K562 (cell line): Measurements from ENCODE around the gene PRKAR2B. TPM values are rescaled to one million over a fixed set of nuclear protein-coding genes. Genes with fewer than 3 reads are reported as not detected.

Source experiments
- ATAC-seq: fragments of 200-7000 bp; cut with Tn5 transposase; 3 replicates; pipeline ENCODE4 v1.9.1; 2020; ENCODE audit warnings: moderate library complexity
- BruUV-seq: library from RNA; stranded (reverse); fragments of 400-500 nt; replicated peaks from 2 replicates; lab custom pipeline; 2021; lab: Mats Ljungman, UMichigan
- CTCF ChIA-PET: fragments of 300-600 bp; formaldehyde crosslinking; extraction: SDS; loops from one replicate; lab custom pipeline; 2021; ENCODE audit warnings: low intra/inter-chr PET ratio; lab: Yijun Ruan, JAX
- POLR2A ChIA-PET: fragments of 300-600, 350-650 bp; sonication (Branson Sonifier 250); formaldehyde crosslinking; extraction: SDS; loops from one replicate; lab custom pipeline; 2021; ENCODE audit warnings: antibody characterized with exemption, inconsistent platforms; lab: Yijun Ruan, JAX
- DNase-seq, 4 experiments: peaks; one replicate each; pipeline versions ENCODE4 v3.0.0 to v3.0.0-alpha.2; 2011 to 2018; ENCODE audit warnings: low spot score in 3 of 4, mixed read lengths in 3 of 4; ENCODE audit errors: extremely low read depth in 1 of 4
- FAIRE-seq: peaks from 2 replicates; lab custom pipeline; 2011; peaks lifted over from hg19 to GRCh38; lab: Jason Lieb, UNC
- H2AFZ ChIP-seq: 2 replicates; pipeline ENCODE4 v1.6.0; 2011; ENCODE audit warnings: low read depth, low read length, control low read depth, inconsistent platforms
- H3K27ac ChIP-seq: fragments of 200-600 bp; 3 replicates; pipeline ENCODE4 v1.8.0; 2011; ENCODE audit warnings: low read depth, mild to moderate bottlenecking, control low read depth, inconsistent platforms, low read length, moderate library complexity, mixed read lengths; ENCODE audit errors: extremely low read depth
- H3K27me3 ChIP-seq, 2 experiments: fragments of 300-600 bp in 1 of 2; 2 replicates in 1 of 2; 3 replicates in 1 of 2; pipeline versions ENCODE4 v1.6.0 to v1.8.0; 2011; ENCODE audit warnings: inconsistent platforms in 2 of 2, low read length in 2 of 2, mild to moderate bottlenecking in 1 of 2, mixed read lengths in 1 of 2, moderate library complexity in 1 of 2; ENCODE audit not compliant: control insufficient read depth in 2 of 2, insufficient read depth in 2 of 2
- H3K36me3 ChIP-seq: fragments of 300-600 bp; 3 replicates; pipeline ENCODE4 v1.8.0; 2011; ENCODE audit warnings: mild to moderate bottlenecking, low read length, inconsistent platforms; ENCODE audit not compliant: control insufficient read depth, insufficient read depth
- H3K4me1 ChIP-seq, 2 experiments: fragments of 200-600 bp in 1 of 2; replicated peaks in 1 of 2; 2 replicates in 1 of 2; 3 replicates in 1 of 2; pipeline versions ENCODE4 v1.5.1 to v1.8.0; 2011; ENCODE audit warnings: inconsistent platforms in 2 of 2, low read length in 2 of 2, mild to moderate bottlenecking in 1 of 2, mixed read lengths in 1 of 2, moderate library complexity in 1 of 2; ENCODE audit not compliant: control insufficient read depth in 2 of 2, insufficient read depth in 2 of 2
- H3K4me2 ChIP-seq: 2 replicates; pipeline ENCODE4 v1.6.1; 2011; ENCODE audit warnings: low read length, control low read depth, inconsistent platforms, mixed read lengths; ENCODE audit not compliant: insufficient read depth
- H3K4me3 ChIP-seq: fragments of 200-600 bp; sonication (generic), shearing (Covaris generic); 2 replicates; pipeline ENCODE4 v1.5.1; 2016; ENCODE audit warnings: control low read depth, inconsistent platforms
- H3K79me2 ChIP-seq: fragments of 200-600 bp; 3 replicates; pipeline ENCODE4 v1.8.0; 2011; ENCODE audit warnings: low read length, inconsistent platforms; ENCODE audit not compliant: control insufficient read depth, insufficient read depth
- H3K9ac ChIP-seq, 2 experiments: 2 replicates each; pipeline versions ENCODE4 v1.6.0 to v1.6.1; 2011; ENCODE audit warnings: low read depth in 2 of 2, low read length in 2 of 2, control low read depth in 1 of 2, inconsistent platforms in 1 of 2, mild to moderate bottlenecking in 1 of 2, mixed read lengths in 1 of 2; ENCODE audit not compliant: insufficient read depth in 1 of 2
- H3K9me1 ChIP-seq: one replicate; pipeline ENCODE4 v1.6.0; 2011; ENCODE audit warnings: inconsistent platforms, mild to moderate bottlenecking, low read length, moderate library complexity; ENCODE audit not compliant: control insufficient read depth, insufficient read depth
- H3K9me3 ChIP-seq: replicated peaks from 2 replicates; pipeline ENCODE4 v1.5.1; 2011; ENCODE audit warnings: low read depth, low read length, inconsistent platforms; ENCODE audit not compliant: control insufficient read depth, insufficient read depth
- H4K20me1 ChIP-seq: replicated peaks from 2 replicates; pipeline ENCODE4 v1.6.1; 2011; ENCODE audit warnings: low read length, inconsistent platforms, mixed read lengths; ENCODE audit not compliant: control insufficient read depth, insufficient read depth
- CHD4 ChIP-seq: fragments of 200-600 bp; sonication (generic); IDR thresholded peaks from 3 replicates; pipeline ENCODE4 v1.6.1; 2012; ENCODE audit warnings: low read depth, mild to moderate bottlenecking, mixed read lengths, low read length, inconsistent platforms; ENCODE audit not compliant: insufficient read depth, insufficient replicate concordance, poor library complexity, severe bottlenecking
- FOXA3 ChIP-seq, 2 experiments: fragments of 450-650 bp in 1 of 2; sonication (generic) in 1 of 2; formaldehyde crosslinking; IDR thresholded peaks in 1 of 2; conservative IDR thresholded peaks in 1 of 2; 2 replicates each; pipeline versions ENCODE4 v1.4.0 to v1.8.0; 2020 to 2022; ENCODE audit warnings: mild to moderate bottlenecking in 2 of 2, missing genetic modification reagents in 1 of 2
- IFI16 ChIP-seq: fragments of 250-450 bp; sonication (Bioruptor Pico); IDR thresholded peaks from 2 replicates; pipeline ENCODE4 v2.1.2; 2022; ENCODE audit warnings: mild to moderate bottlenecking, inconsistent platforms
- MCM3 ChIP-seq: fragments of 450-650 bp; IDR thresholded peaks from 2 replicates; pipeline ENCODE4 v1.6.1; 2016
- PHB2 ChIP-seq: fragments of 450-650 bp; IDR thresholded peaks from 2 replicates; pipeline ENCODE4 v1.6.1; 2017; ENCODE audit warnings: low read depth
- POLR2AphosphoS5 ChIP-seq: IDR thresholded peaks from 2 replicates; pipeline ENCODE4 v1.6.1; 2011; ENCODE audit warnings: mild to moderate bottlenecking, low read depth, low read length, moderate library complexity; ENCODE audit not compliant: control insufficient read depth, insufficient read depth
- POU5F1 ChIP-seq: fragments of 150-350 bp; IDR thresholded peaks from 2 replicates; pipeline ENCODE4 v1.6.1; 2014; ENCODE audit warnings: borderline replicate concordance, low read length, low read depth, mild to moderate bottlenecking; ENCODE audit not compliant: partially characterized antibody
- PRMT5 ChIP-seq: sonication (generic); formaldehyde crosslinking; IDR thresholded peaks from 2 replicates; pipeline ENCODE4 v1.5.0; 2020; ENCODE audit warnings: missing genetic modification reagents
- PTBP1 ChIP-seq: fragments of 200-400 bp; formaldehyde crosslinking; IDR thresholded peaks from 2 replicates; pipeline ENCODE4 v1.6.1; 2017; ENCODE audit warnings: low read depth, low read length
- SREBF1 ChIP-seq: fragments of 150-350 bp; IDR thresholded peaks from 2 replicates; pipeline ENCODE4 v1.6.1; 2014; ENCODE audit warnings: antibody characterized with exemption, low read depth, low read length, borderline replicate concordance
- TFAP4 ChIP-seq: sonication (generic); formaldehyde crosslinking; IDR thresholded peaks from 2 replicates; pipeline ENCODE4 v1.8.0; 2022; ENCODE audit warnings: missing genetic modification reagents, mild to moderate bottlenecking, moderate library complexity, borderline replicate concordance
- U2AF2 ChIP-seq: fragments of 200-400 bp; formaldehyde crosslinking; optimal IDR thresholded peaks from 2 replicates; pipeline ENCODE3; 2017; ENCODE audit warnings: low read depth, mild to moderate bottlenecking, low read length
- ZFP1 ChIP-seq: fragments of 450-650 bp; formaldehyde crosslinking; IDR thresholded peaks from 2 replicates; pipeline ENCODE4 v1.4.0; 2020; ENCODE audit warnings: mild to moderate bottlenecking, mixed read lengths
- ZKSCAN8 ChIP-seq: fragments of 200-800 bp; sonication (Bioruptor generic); IDR thresholded peaks from 2 replicates; pipeline ENCODE4 v1.6.1; 2016; ENCODE audit warnings: missing genetic modification characterization, missing compliant biosample characterization
- ZNF146 ChIP-seq: IDR thresholded peaks from one replicate; pipeline ENCODE4 v1.6.1; 2018; ENCODE audit warnings: missing compliant biosample characterization; ENCODE audit not compliant: unreplicated experiment
- ZNF644 ChIP-seq: fragments of 200-800 bp; sonication (Bioruptor generic); IDR thresholded peaks from 2 replicates; pipeline ENCODE4 v1.6.1; 2016; ENCODE audit warnings: low read depth, missing genetic modification characterization, missing compliant biosample characterization
- in situ Hi-C: fragments of 300-500 bp; cut with MboI; formaldehyde crosslinking; loops from 4 replicates; pipeline ENCODE4 v1.15.0; 2018; ENCODE audit warnings: inconsistent platforms, mixed read lengths
- intact Hi-C: fragments of 100-400 bp; cut with micrococcal nuclease; formaldehyde crosslinking; loops from 2 replicates; pipeline ENCODE4 v1.14.2; 2022
- polyA plus RNA-seq, 8 experiments: library from polyadenylated mRNA; depleted of rRNA in 4 of 8; stranded (reverse) in 5 of 8; unstranded in 3 of 8; fragments of >200 nt; fragmentation: Nextera tagmentation in 2 of 8; fragmentation: Illumina TruSeq in 1 of 8; extraction: Ambion mirVana in 2 of 8; extraction: Trizol in 1 of 8; gene quantifications; 2 replicates each; pipeline versions ENCODE4 v1.2.1 to v1.2.3, GENCODE V29; 2011 to 2014; ENCODE audit warnings: inconsistent platforms in 1 of 8, missing spikeins in 1 of 8
- total RNA-seq, 7 experiments: library from RNA; depleted of rRNA in 6 of 7; stranded (reverse); fragments of >200 nt in 6 of 7; fragmentation: Illumina TruSeq in 2 of 7; extraction: Trizol in 2 of 7; gene quantifications; 2 replicates each; pipeline versions ENCODE4 v1.2.1 to v1.2.3, GENCODE V29; 2011 to 2021; ENCODE audit warnings: low replicate concordance in 1 of 7
- TF ChIP-seq, protein P1 (sequence below): fragments of 450-650 bp; IDR thresholded peaks from 2 replicates; pipeline ENCODE4 v1.6.1; 2016; ENCODE audit warnings: antibody characterized with exemption

Gene PRKAR2B
- total and polyA plus RNA-seq, 9 of the 15 experiments (the other 6 are each of a cell fraction or from before 2014, with no cell fraction given): 59.0 to 173 (median 129) TPM

DNA sequence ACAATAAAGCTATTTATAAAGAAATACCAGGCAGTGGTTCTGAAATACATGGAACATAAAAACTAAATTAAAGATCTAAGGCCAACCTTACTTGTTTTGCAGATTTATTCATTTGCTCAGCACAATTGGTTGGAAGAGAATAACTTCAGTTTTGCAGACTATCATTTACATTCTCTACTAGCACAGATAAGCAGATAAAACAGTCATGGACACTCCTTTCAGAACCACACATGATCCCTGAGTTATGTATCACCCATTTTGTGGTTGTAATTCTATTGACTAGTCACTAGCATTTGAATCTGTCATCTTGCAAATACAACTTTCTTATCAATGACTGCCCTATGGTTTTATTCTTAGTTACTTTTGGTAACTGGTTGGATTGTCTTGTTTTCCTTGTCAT lies 45.1 kb downstream of the PRKAR2B start:
- Histone ChIP-seq H2AFZ (no peak overlapping the region), H3K27me3 (no peaks in the 10 kb centered on the region), H3K9me1 (no peaks in the 10 kb centered on the region), H3K79me2 (peaks cover 93% of the 10 kb centered on the region), H3K9me3 (no peaks in the 10 kb centered on the region), H3K9ac (no peak overlapping the region), H3K4me1 (peaks cover 21 to 38% of the 10 kb centered on the region in 2 experiments), H3K4me2 (peak overlapping the region; percentile 33; the same call in 1 of the 2 replicates), H3K36me3 (peaks cover 3% of the 10 kb centered on the region; the same call in 2 of the 3 replicates), H3K27ac (no peak overlapping the region), H3K4me3 (no peak overlapping the region), H4K20me1 (peaks cover 27% of the 10 kb centered on the region)
- intact Hi-C loops: no loop called here
- no peak for FAIRE-seq
- CTCF ChIA-PET: interaction anchor here (0.9 kb wide), 1 partner anchor 41 kb away, joined by 3 read pairs; no protein-coding TSS in a partner anchor
- in situ Hi-C loops: no loop called here
- ATAC-seq: peak; percentile 60
- no TSS peak for BruUV-seq
- POLR2A ChIA-PET: interaction anchor here (1.1 to 2.1 kb wide), 4 partner anchors 9 to 32 kb away, joined by 4 to 9 read pairs (median 6); no protein-coding TSS in a partner anchor
- peak in 2 of 4 experiments; percentile 55 to 58 for DNase-seq
- TF ChIP-seq PHB2 (no peak), POLR2AphosphoS5 (no peak), ZFP1 (CRISPR knock-in tag) (no peak), FOXA3 (CRISPR knock-in tag; conservative IDR thresholded peaks at IDR 0.05 in 1 of 2, IDR thresholded peaks at IDR 0.05 in 1 of 2) (no peak), IFI16 (CRISPR knock-in tag) (no peak), ZNF644 (tag) (no peak), CHD4 (no peak), TFAP4 (CRISPR knock-in tag) (no peak), U2AF2 (no peak), PRMT5 (no peak), POU5F1 (no peak), ZKSCAN8 (CRISPR knock-in tag) (no peak), MCM3 (no peak), PTBP1 (no peak), SREBF1 (no peak), ZNF146 (CRISPR knock-in tag) (no peak)
- TF ChIP-seq, protein P1, sequence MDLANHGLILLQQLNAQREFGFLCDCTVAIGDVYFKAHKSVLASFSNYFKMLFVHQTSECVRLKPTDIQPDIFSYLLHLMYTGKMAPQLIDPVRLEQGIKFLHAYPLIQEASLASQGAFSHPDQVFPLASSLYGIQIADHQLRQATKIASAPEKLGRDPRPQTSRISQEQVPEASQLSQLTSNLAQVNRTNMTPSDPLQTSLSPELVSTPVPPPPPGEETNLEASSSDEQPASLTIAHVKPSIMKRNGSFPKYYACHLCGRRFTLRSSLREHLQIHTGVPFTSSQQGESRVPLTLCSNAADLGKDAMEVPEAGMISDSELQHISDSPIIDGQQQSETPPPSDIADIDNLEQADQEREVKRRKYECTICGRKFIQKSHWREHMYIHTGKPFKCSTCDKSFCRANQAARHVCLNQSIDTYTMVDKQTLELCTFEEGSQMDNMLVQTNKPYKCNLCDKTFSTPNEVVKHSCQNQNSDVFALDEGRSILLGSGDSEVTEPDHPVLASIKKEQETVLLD: no peak
